HepG2 (cell line): Measurements from ENCODE around the gene CALML6. TPM values are rescaled to one million over a fixed set of nuclear protein-coding genes. Genes with fewer than 3 reads are reported as not detected.
A peak's percentile ranks its signal among the peaks of the same experiment; 100 is the strongest.

Experiments
- AGO1 ChIP-seq: fragments of 200-400 bp; formaldehyde crosslinking; IDR thresholded peaks from 2 replicates; pipeline ENCODE4 v1.6.1; 2017; ENCODE audit warnings: mild to moderate bottlenecking, low read depth, low read length, moderate library complexity; ENCODE audit not compliant: poor library complexity, severe bottlenecking
- BCL6 ChIP-seq: IDR thresholded peaks from 2 replicates; pipeline ENCODE4 v1.6.1; 2016; ENCODE audit warnings: missing genetic modification reagents, missing compliant biosample characterization
- CBX1 ChIP-seq: IDR thresholded peaks from one replicate; pipeline ENCODE4 v1.6.1; 2016; ENCODE audit warnings: antibody characterized with exemption, low read depth
- EEA1 ChIP-seq: sonication (generic); formaldehyde crosslinking; IDR thresholded peaks from 2 replicates; pipeline ENCODE4 v1.5.1; 2020; ENCODE audit warnings: mild to moderate bottlenecking, missing genetic modification reagents, borderline replicate concordance
- HNF4A ChIP-seq: sonication (generic); formaldehyde crosslinking; IDR thresholded peaks from 2 replicates; pipeline ENCODE4 v1.4.0; 2020; ENCODE audit warnings: missing genetic modification reagents
- MBNL3 ChIP-seq: fragments of 250-450 bp; sonication (Bioruptor Pico); conservative IDR thresholded peaks from 2 replicates; pipeline ENCODE4 v1.8.0; 2022; ENCODE audit warnings: mild to moderate bottlenecking, inconsistent platforms
- MIER3 ChIP-seq: IDR thresholded peaks from 2 replicates; pipeline ENCODE4 v1.6.1; 2016; ENCODE audit warnings: missing compliant biosample characterization, borderline replicate concordance
- MTA1 ChIP-seq: sonication (generic); formaldehyde crosslinking; IDR thresholded peaks from 2 replicates; pipeline ENCODE4 v1.4.0; 2020; ENCODE audit warnings: missing genetic modification reagents, mild to moderate bottlenecking, borderline replicate concordance
- MYC ChIP-seq: sonication (generic); formaldehyde crosslinking; IDR thresholded peaks from 2 replicates; pipeline ENCODE4 v1.9.0; 2021; ENCODE audit warnings: missing genetic modification reagents, borderline replicate concordance
- PAF1 ChIP-seq: IDR thresholded peaks from 2 replicates; pipeline ENCODE4 v1.6.1; 2016; ENCODE audit warnings: missing genetic modification reagents, missing compliant biosample characterization
- POGZ ChIP-seq: sonication (generic); formaldehyde crosslinking; IDR thresholded peaks from 2 replicates; pipeline ENCODE4 v1.4.0; 2020; ENCODE audit warnings: mild to moderate bottlenecking, missing genetic modification reagents
- POLR2AphosphoS2 ChIP-seq: IDR thresholded peaks from 2 replicates; pipeline ENCODE4 v1.6.1; 2011; ENCODE audit warnings: low read depth, low read length, improper control_type of control experiment
- SPEN ChIP-seq: sonication (generic); formaldehyde crosslinking; IDR thresholded peaks from 2 replicates; pipeline ENCODE4 v1.5.1; 2020; ENCODE audit warnings: low read depth, mild to moderate bottlenecking, missing genetic modification reagents
- TGIF2 ChIP-seq: IDR thresholded peaks from 2 replicates; pipeline ENCODE4 v1.6.1; 2016; ENCODE audit warnings: control low read depth, missing compliant biosample characterization
- ZNF101 ChIP-seq: sonication (generic); formaldehyde crosslinking; IDR thresholded peaks from 2 replicates; pipeline ENCODE4 v1.4.0; 2020; ENCODE audit warnings: mild to moderate bottlenecking, low read depth, missing genetic modification reagents, borderline replicate concordance
- ZNF138 ChIP-seq: sonication (generic); formaldehyde crosslinking; IDR thresholded peaks from 2 replicates; pipeline ENCODE4 v1.5.0; 2020; ENCODE audit warnings: mild to moderate bottlenecking, low read depth, missing genetic modification reagents
- ZNF563 ChIP-seq: sonication (generic); formaldehyde crosslinking; IDR thresholded peaks from 2 replicates; pipeline ENCODE4 v1.8.0; 2022; ENCODE audit warnings: mild to moderate bottlenecking, moderate library complexity, missing genetic modification reagents
- ZNF761 ChIP-seq: sonication (generic); formaldehyde crosslinking; conservative IDR thresholded peaks from 2 replicates; pipeline ENCODE4 v1.4.0; 2020; ENCODE audit warnings: mild to moderate bottlenecking, missing genetic modification reagents
- ZNF777 ChIP-seq: sonication (generic); formaldehyde crosslinking; IDR thresholded peaks from 2 replicates; pipeline ENCODE4 v1.4.0; 2020; ENCODE audit warnings: missing genetic modification reagents
- polyA plus RNA-seq, 8 experiments: library from polyadenylated mRNA; depleted of rRNA in 3 of 8; stranded (reverse) in 7 of 8; unstranded in 1 of 8; fragments of >200 nt; fragmentation: Illumina TruSeq in 4 of 8; extraction: Trizol in 4 of 8; gene quantifications; 2 replicates each; pipeline versions ENCODE4 v1.2.1 to v1.2.3, GENCODE V29; 2011 to 2016; ENCODE audit warnings: low read depth in 4 of 8, missing spikeins in 1 of 8, mixed read lengths in 1 of 8; ENCODE audit not compliant: insufficient read depth in 1 of 8
- total RNA-seq, 5 experiments: library from RNA; depleted of rRNA; stranded (reverse); fragments of >200 nt; fragmentation: Illumina TruSeq; extraction: Trizol; gene quantifications; 2 replicates each; pipeline ENCODE4 v1.2.3, GENCODE V29; 2016; ENCODE audit warnings: low read depth in 1 of 5
- TF ChIP-seq, protein P1 (sequence below), 2 experiments: sonication (generic) in 1 of 2; formaldehyde crosslinking in 1 of 2; IDR thresholded peaks; 2 replicates each; pipeline versions ENCODE4 v1.4.0 to v1.6.1; 2016 to 2020; ENCODE audit warnings: borderline replicate concordance in 1 of 2, low read depth in 1 of 2, mild to moderate bottlenecking in 1 of 2, missing genetic modification reagents in 1 of 2
- TF ChIP-seq, protein P2 (sequence below): IDR thresholded peaks from 2 replicates; pipeline ENCODE4 v1.6.1; 2016
- TF ChIP-seq, protein P3 (sequence below): sonication (generic); formaldehyde crosslinking; IDR thresholded peaks from 2 replicates; pipeline ENCODE4 v1.5.0; 2020; ENCODE audit warnings: mild to moderate bottlenecking, missing genetic modification reagents, borderline replicate concordance

CALML6 gene
- total and polyA plus RNA-seq, 2 of the 13 experiments (the other 11 are each of a cell fraction or from before 2014, with no cell fraction given), result 0.11 to 0.12 TPM

DNA sequence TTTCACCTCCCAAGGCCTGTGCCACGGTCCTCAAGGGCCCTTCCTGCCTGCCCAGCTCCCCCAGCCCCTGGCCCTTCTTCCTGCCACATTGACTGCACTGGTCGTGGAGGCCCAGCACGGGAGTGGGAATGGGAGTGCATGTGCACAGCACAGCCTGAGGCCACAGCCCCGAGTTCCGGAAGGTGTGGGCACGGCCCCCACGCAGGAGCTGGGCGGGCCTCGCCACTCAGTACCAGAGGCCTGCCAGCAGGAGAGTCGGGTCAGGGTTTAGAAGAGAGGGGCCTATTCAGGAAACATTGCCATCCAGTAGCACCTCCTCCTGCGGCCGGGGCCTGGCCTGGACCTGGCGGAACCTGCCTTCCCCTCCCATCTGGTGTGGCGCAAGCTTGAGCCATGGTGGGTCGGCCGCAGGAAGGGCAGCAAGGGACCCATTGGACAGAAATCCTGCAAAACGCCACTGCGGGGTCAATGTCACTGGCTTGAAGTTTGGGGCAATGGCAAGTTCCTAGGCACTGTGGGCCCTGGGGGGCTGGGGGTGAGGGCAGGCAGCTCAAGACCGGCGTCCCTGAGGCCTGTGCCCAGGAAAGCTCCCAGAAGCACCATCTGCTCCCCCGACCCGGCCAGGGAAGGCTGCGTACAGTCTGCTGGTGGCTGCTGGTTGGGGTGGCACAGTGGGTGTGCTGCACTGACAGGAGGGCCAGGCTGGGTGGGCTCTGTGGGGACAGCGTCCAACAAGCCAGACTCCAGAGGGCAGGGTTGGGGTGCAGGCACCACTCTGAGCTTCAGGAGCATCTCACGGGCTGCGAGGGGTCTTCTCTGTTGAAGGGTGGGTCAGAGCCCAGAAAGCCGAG is 5.8 kb downstream of the CALML6 start (continued):
- TF ChIP-seq, protein P1, sequence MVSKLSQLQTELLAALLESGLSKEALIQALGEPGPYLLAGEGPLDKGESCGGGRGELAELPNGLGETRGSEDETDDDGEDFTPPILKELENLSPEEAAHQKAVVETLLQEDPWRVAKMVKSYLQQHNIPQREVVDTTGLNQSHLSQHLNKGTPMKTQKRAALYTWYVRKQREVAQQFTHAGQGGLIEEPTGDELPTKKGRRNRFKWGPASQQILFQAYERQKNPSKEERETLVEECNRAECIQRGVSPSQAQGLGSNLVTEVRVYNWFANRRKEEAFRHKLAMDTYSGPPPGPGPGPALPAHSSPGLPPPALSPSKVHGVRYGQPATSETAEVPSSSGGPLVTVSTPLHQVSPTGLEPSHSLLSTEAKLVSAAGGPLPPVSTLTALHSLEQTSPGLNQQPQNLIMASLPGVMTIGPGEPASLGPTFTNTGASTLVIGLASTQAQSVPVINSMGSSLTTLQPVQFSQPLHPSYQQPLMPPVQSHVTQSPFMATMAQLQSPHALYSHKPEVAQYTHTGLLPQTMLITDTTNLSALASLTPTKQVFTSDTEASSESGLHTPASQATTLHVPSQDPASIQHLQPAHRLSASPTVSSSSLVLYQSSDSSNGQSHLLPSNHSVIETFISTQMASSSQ (IDR thresholded peaks at IDR 0.05; ENCODE audit: low read depth), result no peak
- TF ChIP-seq, protein P1 (CRISPR knock-in tag; IDR thresholded peaks at IDR 0.05; ENCODE audit: borderline replicate concordance), result peak; percentile 35; the same call in 1 of the 2 replicates
- TF ChIP-seq, protein P2, sequence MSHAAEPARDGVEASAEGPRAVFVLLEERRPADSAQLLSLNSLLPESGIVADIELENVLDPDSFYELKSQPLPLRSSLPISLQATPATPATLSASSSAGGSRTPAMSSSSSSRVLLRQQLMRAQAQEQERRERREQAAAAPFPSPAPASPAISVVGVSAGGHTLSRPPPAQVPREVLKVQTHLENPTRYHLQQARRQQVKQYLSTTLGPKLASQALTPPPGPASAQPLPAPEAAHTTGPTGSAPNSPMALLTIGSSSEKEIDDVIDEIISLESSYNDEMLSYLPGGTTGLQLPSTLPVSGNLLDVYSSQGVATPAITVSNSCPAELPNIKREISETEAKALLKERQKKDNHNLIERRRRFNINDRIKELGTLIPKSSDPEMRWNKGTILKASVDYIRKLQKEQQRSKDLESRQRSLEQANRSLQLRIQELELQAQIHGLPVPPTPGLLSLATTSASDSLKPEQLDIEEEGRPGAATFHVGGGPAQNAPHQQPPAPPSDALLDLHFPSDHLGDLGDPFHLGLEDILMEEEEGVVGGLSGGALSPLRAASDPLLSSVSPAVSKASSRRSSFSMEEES, result no peak
- TF ChIP-seq ZNF138 (CRISPR knock-in tag) (0 out of 2 replicates have a peak, but pooled peaks have one; percentile 58), ZNF761 (CRISPR knock-in tag) (peak; percentile 51; the same call in 1 of the 2 replicates), MIER3 (no peak), CBX1 (no peak), EEA1 (CRISPR knock-in tag) (0 out of 2 replicates have a peak, but pooled peaks have one; percentile 26), MTA1 (CRISPR knock-in tag) (peak; percentile 76; the same call in 1 of the 2 replicates), HNF4A (peak; percentile 41), POGZ (CRISPR knock-in tag) (no peak), TGIF2 (no peak), POLR2AphosphoS2 (no peak), MBNL3 (CRISPR knock-in tag) (no peak), BCL6 (peak; percentile 37; the same call in 1 of the 2 replicates), ZNF563 (CRISPR knock-in tag) (peak; percentile 42; the same call in 1 of the 2 replicates), ZNF101 (CRISPR knock-in tag) (peak; percentile 48; the same call in 1 of the 2 replicates), PAF1 (no peak), MYC (CRISPR knock-in tag) (peak; percentile 61), ZNF777 (CRISPR knock-in tag) (peak; percentile 21; the same call in 1 of the 2 replicates), AGO1 (peak; percentile 32), SPEN (CRISPR knock-in tag) (peak; percentile 74)
- TF ChIP-seq, protein P3, sequence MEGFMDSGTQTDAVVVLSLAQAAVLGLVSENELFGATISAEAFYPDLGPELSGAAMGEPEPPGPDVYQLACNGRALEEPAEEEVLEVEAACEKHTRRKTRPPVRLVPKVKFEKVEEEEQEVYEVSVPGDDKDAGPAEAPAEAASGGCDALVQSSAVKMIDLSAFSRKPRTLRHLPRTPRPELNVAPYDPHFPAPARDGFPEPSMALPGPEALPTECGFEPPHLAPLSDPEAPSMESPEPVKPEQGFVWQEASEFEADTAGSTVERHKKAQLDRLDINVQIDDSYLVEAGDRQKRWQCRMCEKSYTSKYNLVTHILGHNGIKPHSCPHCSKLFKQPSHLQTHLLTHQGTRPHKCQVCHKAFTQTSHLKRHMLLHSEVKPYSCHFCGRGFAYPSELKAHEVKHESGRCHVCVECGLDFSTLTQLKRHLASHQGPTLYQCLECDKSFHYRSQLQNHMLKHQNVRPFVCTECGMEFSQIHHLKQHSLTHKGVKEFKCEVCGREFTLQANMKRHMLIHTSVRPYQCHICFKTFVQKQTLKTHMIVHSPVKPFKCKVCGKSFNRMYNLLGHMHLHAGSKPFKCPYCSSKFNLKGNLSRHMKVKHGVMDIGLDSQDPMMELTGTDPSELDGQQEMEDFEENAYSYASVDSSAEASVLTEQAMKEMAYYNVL (CRISPR knock-in tag), result no peak; the same call in 1 of the 2 replicates
